ENCODE measurements around the gene NAA16.

The NAA16 gene

GRCh38 chr13:41291246-41291645, 19.8 kb upstream of the NAA16 start:
- H3K9me2 ChIP-seq (replicated peaks; ENCODE audit: control insufficient read depth, low read length) = no peaks in the 10 kb centered on the region
- H3K9me3 ChIP-seq (ENCODE audit: control insufficient read depth, insufficient read depth, low read length) = no peaks in the 10 kb centered on the region
- no peaks in the 10 kb centered on the region for H3K79me2 ChIP-seq (ENCODE audit: control insufficient read depth, low read length)
- no peaks in the 10 kb centered on the region for H4K20me1 ChIP-seq (ENCODE audit: control insufficient read depth, insufficient read depth, low read depth, low read length)
- H3K4me1 ChIP-seq (ENCODE audit: control insufficient read depth, low read length) = no peaks in the 10 kb centered on the region
- no peak overlapping the region for H3K27ac ChIP-seq (ENCODE audit: low read depth, low read length)
- H3K4me3 ChIP-seq (ENCODE audit: low read length) = no peak overlapping the region
- TF ChIP-seq CTCF (IDR thresholded peaks at IDR 0.05; ENCODE audit: low read depth, low read length, poor library complexity, severe bottlenecking) (no peak), EZH2phosphoT487 (IDR thresholded peaks at IDR 0.05; ENCODE audit: borderline replicate concordance, low read length) (no peak)
- no peaks in the 10 kb centered on the region for H3F3A ChIP-seq (ENCODE audit: control insufficient read depth, insufficient read depth)
- no peaks in the 10 kb centered on the region for H3K36me3 ChIP-seq (ENCODE audit: control insufficient read depth, low read length)
- H3K27me3 ChIP-seq (ENCODE audit: control insufficient read depth, low read length) = no peaks in the 10 kb centered on the region
- H3K4me2 ChIP-seq (ENCODE audit: low read length) = no peak overlapping the region

- Histone ChIP-seq H3K79me2 (ENCODE audit: control insufficient read depth, low read length) (no peaks in the 10 kb centered on the region), H3F3A (ENCODE audit: control insufficient read depth, insufficient read depth) (no peaks in the 10 kb centered on the region), H3K4me3 (ENCODE audit: low read length) (no peak overlapping the region), H3K9me2 (replicated peaks; ENCODE audit: control insufficient read depth, low read length) (no peaks in the 10 kb centered on the region), H3K4me1 (ENCODE audit: control insufficient read depth, low read length) (no peaks in the 10 kb centered on the region), H3K36me3 (ENCODE audit: control insufficient read depth, low read length) (no peaks in the 10 kb centered on the region), H3K27me3 (ENCODE audit: control insufficient read depth, low read length) (no peaks in the 10 kb centered on the region), H3K27ac (ENCODE audit: low read depth, low read length) (no peak overlapping the region), H3K9me3 (ENCODE audit: control insufficient read depth, insufficient read depth, low read length) (no peaks in the 10 kb centered on the region), H3K4me2 (ENCODE audit: low read length) (no peak overlapping the region), H4K20me1 (ENCODE audit: control insufficient read depth, insufficient read depth, low read depth, low read length) (no peaks in the 10 kb centered on the region)
- TF ChIP-seq EZH2phosphoT487 (IDR thresholded peaks at IDR 0.05; ENCODE audit: borderline replicate concordance, low read length) = no peak
- TF ChIP-seq CTCF (IDR thresholded peaks at IDR 0.05; ENCODE audit: low read depth, low read length, poor library complexity, severe bottlenecking) = no peak
Measured at GRCh38 chr13:41293272-41293671, 17.8 kb upstream of the NAA16 start.

GRCh38 chr13:41294914-41295313, 16.2 kb upstream of the NAA16 start:
- Histone ChIP-seq H3K4me3 (ENCODE audit: low read length) (no peak overlapping the region), H3K9me3 (ENCODE audit: control insufficient read depth, insufficient read depth, low read length) (no peaks in the 10 kb centered on the region), H3K27ac (ENCODE audit: low read depth, low read length) (no peak overlapping the region), H3F3A (ENCODE audit: control insufficient read depth, insufficient read depth) (no peaks in the 10 kb centered on the region), H3K4me2 (ENCODE audit: low read length) (no peak overlapping the region), H3K27me3 (ENCODE audit: control insufficient read depth, low read length) (no peaks in the 10 kb centered on the region), H4K20me1 (ENCODE audit: control insufficient read depth, insufficient read depth, low read depth, low read length) (no peaks in the 10 kb centered on the region), H3K9me2 (replicated peaks; ENCODE audit: control insufficient read depth, low read length) (no peaks in the 10 kb centered on the region), H3K4me1 (ENCODE audit: control insufficient read depth, low read length) (no peaks in the 10 kb centered on the region), H3K79me2 (ENCODE audit: control insufficient read depth, low read length) (no peaks in the 10 kb centered on the region), H3K36me3 (ENCODE audit: control insufficient read depth, low read length) (no peaks in the 10 kb centered on the region)
- TF ChIP-seq CTCF (IDR thresholded peaks at IDR 0.05; ENCODE audit: low read depth, low read length, poor library complexity, severe bottlenecking) (no peak), EZH2phosphoT487 (IDR thresholded peaks at IDR 0.05; ENCODE audit: borderline replicate concordance, low read length) (no peak)

GRCh38 chr13:41295973-41296372, 15.1 kb upstream of the NAA16 start:
- no peaks in the 10 kb centered on the region for H3K9me2 ChIP-seq (replicated peaks; ENCODE audit: control insufficient read depth, low read length)
- no peak overlapping the region for H3K4me3 ChIP-seq (ENCODE audit: low read length)
- H3K36me3 ChIP-seq (ENCODE audit: control insufficient read depth, low read length) = no peaks in the 10 kb centered on the region
- TF ChIP-seq EZH2phosphoT487 (IDR thresholded peaks at IDR 0.05; ENCODE audit: borderline replicate concordance, low read length) (no peak), CTCF (IDR thresholded peaks at IDR 0.05; ENCODE audit: low read depth, low read length, poor library complexity, severe bottlenecking) (no peak)
- no peak overlapping the region for H3K4me2 ChIP-seq (ENCODE audit: low read length)
- H3K27me3 ChIP-seq (ENCODE audit: control insufficient read depth, low read length) = no peaks in the 10 kb centered on the region
- no peaks in the 10 kb centered on the region for H3F3A ChIP-seq (ENCODE audit: control insufficient read depth, insufficient read depth)
- H3K9me3 ChIP-seq (ENCODE audit: control insufficient read depth, insufficient read depth, low read length) = no peaks in the 10 kb centered on the region
- H3K4me1 ChIP-seq (ENCODE audit: control insufficient read depth, low read length) = no peaks in the 10 kb centered on the region
- H3K27ac ChIP-seq (ENCODE audit: low read depth, low read length) = no peak overlapping the region
- no peaks in the 10 kb centered on the region for H3K79me2 ChIP-seq (ENCODE audit: control insufficient read depth, low read length)
- no peaks in the 10 kb centered on the region for H4K20me1 ChIP-seq (ENCODE audit: control insufficient read depth, insufficient read depth, low read depth, low read length)
